Measurements from ENCODE around the gene OR5AL1.
"Not testable (repeated sequence)": the region's sequence is repeated elsewhere in the genome, so short reads cannot be mapped to it uniquely, and the experiment has no call there.

OR5AL1 gene

DNA sequence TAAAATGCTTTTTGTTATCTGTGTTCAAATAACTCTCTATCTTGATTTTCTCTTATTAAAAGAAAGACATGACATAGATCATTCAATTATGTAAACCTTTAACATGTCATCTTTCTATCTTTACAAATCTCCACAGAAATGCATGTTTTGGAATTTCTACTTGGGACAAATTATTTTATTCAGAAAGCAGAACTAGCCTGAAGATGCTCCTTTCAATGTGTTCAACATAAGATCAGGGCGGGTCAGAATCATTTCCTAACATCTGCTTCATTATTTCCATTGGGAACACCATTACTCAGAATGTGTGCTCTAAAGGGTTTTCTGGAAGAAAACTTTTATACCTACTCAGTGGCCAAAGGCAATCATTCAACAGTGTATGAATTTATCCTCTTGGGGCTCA, at the start of gene OR5AL1:
TSS of gene OR5AL1 (plus strand) at position 301 of the 400 bp plus-strand sequence.
- no peak for DNase-seq

- no peak for DNase-seq
Observed at GRCh38 chr11:56375324-56375723, 37.2 kb upstream of the OR5AL1 start, which contains the start of gene OR8U1. Gene OR8U1, plus strand, starts transcription at chr11:56375624. Its CDS starts 0 bp downstream, at chr11:56375624.

GRCh38 chr11:56380120-56380519, 32.4 kb upstream of the OR5AL1 start:
- DNase-seq: no peak

- no peak for DNase-seq
Observed at GRCh38 chr11:56394381-56394780, 18.1 kb upstream of the OR5AL1 start.

GRCh38 chr11:56396047-56396446, 16.4 kb upstream of the OR5AL1 start:
- no peak for DNase-seq

GRCh38 chr11:56401858-56402461, 10.5 kb upstream of the OR5AL1 start:
- not testable (repeated sequence) for DNase-seq

DNA sequence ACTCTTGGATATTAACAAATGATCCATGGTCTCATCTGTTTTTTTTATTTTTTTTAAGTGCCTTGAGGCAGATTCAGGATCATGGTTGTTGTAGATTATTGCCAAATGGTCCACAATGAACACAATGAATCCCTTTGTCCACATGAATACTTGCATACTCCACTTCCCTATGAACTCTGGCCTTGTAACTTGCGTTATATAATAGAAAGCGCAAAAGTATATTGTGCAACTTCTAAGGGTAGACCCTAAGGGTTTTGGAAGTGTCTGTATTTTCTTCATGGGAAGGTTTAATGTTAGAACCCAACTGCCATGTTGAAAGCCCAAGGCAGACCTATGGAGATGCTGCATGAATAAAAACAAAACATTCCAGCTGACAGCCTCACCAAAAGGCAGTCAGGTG, 8.1 kb upstream of the OR5AL1 start:
- no peak for DNase-seq

GRCh38 chr11:56410801-56411200, 1.7 kb upstream of the OR5AL1 start:
- no peak for DNase-seq

GRCh38 chr11:56453521-56453920, 41.0 kb downstream of the OR5AL1 start:
- no peak for DNase-seq

GRCh38 chr11:56457076-56457475, 44.6 kb downstream of the OR5AL1 start:
- DNase-seq: no peak

All from T1000 (cell line).